Esophagus muscularis mucosa (tissue), 3 donors: Measurements from ENCODE around the gene SPDL1.
"Not testable (repeated sequence)": the region's sequence is repeated elsewhere in the genome, so short reads cannot be mapped to it uniquely, and the experiment has no call there.

Source experiments
- EP300 ChIP-seq: sonication (generic); formaldehyde crosslinking; IDR thresholded peaks from one replicate; pipeline ENCODE4 v1.6.1; 2017; ENCODE audit warnings: antibody characterized with exemption
- TF ChIP-seq, protein P1 (sequence below), 3 experiments: fragments of 200-600 bp in 2 of 3; fragments of 450-650 bp in 1 of 3; sonication (generic) in 2 of 3; IDR thresholded peaks; one replicate each; pipeline ENCODE4 v1.5.1; 2017 to 2019; ENCODE audit warnings: antibody characterized with exemption in 3 of 3, mild to moderate bottlenecking in 2 of 3, moderate library complexity in 1 of 3

- TF ChIP-seq, protein P1, sequence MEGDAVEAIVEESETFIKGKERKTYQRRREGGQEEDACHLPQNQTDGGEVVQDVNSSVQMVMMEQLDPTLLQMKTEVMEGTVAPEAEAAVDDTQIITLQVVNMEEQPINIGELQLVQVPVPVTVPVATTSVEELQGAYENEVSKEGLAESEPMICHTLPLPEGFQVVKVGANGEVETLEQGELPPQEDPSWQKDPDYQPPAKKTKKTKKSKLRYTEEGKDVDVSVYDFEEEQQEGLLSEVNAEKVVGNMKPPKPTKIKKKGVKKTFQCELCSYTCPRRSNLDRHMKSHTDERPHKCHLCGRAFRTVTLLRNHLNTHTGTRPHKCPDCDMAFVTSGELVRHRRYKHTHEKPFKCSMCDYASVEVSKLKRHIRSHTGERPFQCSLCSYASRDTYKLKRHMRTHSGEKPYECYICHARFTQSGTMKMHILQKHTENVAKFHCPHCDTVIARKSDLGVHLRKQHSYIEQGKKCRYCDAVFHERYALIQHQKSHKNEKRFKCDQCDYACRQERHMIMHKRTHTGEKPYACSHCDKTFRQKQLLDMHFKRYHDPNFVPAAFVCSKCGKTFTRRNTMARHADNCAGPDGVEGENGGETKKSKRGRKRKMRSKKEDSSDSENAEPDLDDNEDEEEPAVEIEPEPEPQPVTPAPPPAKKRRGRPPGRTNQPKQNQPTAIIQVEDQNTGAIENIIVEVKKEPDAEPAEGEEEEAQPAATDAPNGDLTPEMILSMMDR (IDR thresholded peaks at IDR 0.05): not testable (repeated sequence)
- TF ChIP-seq EP300: not testable (repeated sequence)
Observed at GRCh38 chr5:169624307-169624706, 40.7 kb downstream of the SPDL1 start.
